Endothelial cell of umbilical vein (primary cell): Measurements from ENCODE around the gene PIP5K1C. TPM values are rescaled to one million over a fixed set of nuclear protein-coding genes. Genes with fewer than 3 reads are reported as not detected.

ENCODE experiments used
- BruUV-seq: library from RNA; stranded (reverse); fragments of 400-500 nt; replicated peaks from 2 replicates; lab custom pipeline; 2021; lab: Mats Ljungman, UMichigan
- CTCF ChIA-PET: fragments of 300-600, 350-600 bp; sonication (Branson Sonifier 250); formaldehyde crosslinking; loops from one replicate; lab custom pipeline; 2021; ENCODE audit warnings: antibody characterized with exemption, inconsistent platforms; lab: Charles Lee
- POLR2A ChIA-PET: fragments of 300-600, 350-600 bp; sonication (Branson Sonifier 250); formaldehyde crosslinking; loops from one replicate; lab custom pipeline; 2021; ENCODE audit warnings: antibody characterized with exemption, inconsistent platforms; lab: Charles Lee
- DNase-seq: peaks from one replicate; pipeline ENCODE4 v3.0.0-alpha.2; 2011; ENCODE audit warnings: low read depth, low spot score
- FAIRE-seq: peaks from 2 replicates; lab custom pipeline; 2011; peaks lifted over from hg19 to GRCh38; lab: Jason Lieb, UNC
- H2AFZ ChIP-seq: 2 replicates; pipeline ENCODE4 v1.6.0; 2012; ENCODE audit warnings: low read depth, low read length, control low read depth, inconsistent platforms
- H3K27ac ChIP-seq: 2 replicates; pipeline ENCODE4 v1.5.1; 2011; ENCODE audit warnings: low read depth, mild to moderate bottlenecking, control low read depth, low read length, moderate library complexity; ENCODE audit not compliant: insufficient read depth
- H3K27me3 ChIP-seq, 2 experiments: 2 replicates each; pipeline versions ENCODE4 v1.6.0 to v1.6.1; 2011; ENCODE audit warnings: low read length in 2 of 2, mixed read lengths in 1 of 2; ENCODE audit not compliant: control insufficient read depth in 2 of 2, insufficient read depth in 2 of 2
- H3K36me3 ChIP-seq, 2 experiments: 2 replicates in 1 of 2; 3 replicates in 1 of 2; pipeline ENCODE4 v1.5.1; 2011; ENCODE audit warnings: low read length in 2 of 2, mild to moderate bottlenecking in 1 of 2, moderate library complexity in 1 of 2; ENCODE audit not compliant: control insufficient read depth in 2 of 2, insufficient read depth in 2 of 2; ENCODE audit errors: extremely low read depth in 1 of 2
- H3K4me1 ChIP-seq: 3 replicates; pipeline ENCODE4 v1.5.1; 2011; ENCODE audit warnings: mild to moderate bottlenecking, low read length; ENCODE audit not compliant: control insufficient read depth, insufficient read depth; ENCODE audit errors: extremely low read depth
- H3K4me2 ChIP-seq: 2 replicates; pipeline ENCODE4 v1.6.1; 2011; ENCODE audit warnings: low read length, control low read depth, mixed read lengths; ENCODE audit not compliant: insufficient read depth
- H3K4me3 ChIP-seq, 3 experiments: fragments of 200-600 bp in 1 of 3; sonication (generic), shearing (Covaris generic) in 1 of 3; replicated peaks in 1 of 3; 2 replicates each; pipeline ENCODE4 v1.5.1; 2011 to 2016; ENCODE audit warnings: control low read depth in 3 of 3, low read length in 3 of 3, mild to moderate bottlenecking in 2 of 3, inconsistent platforms in 1 of 3, low read depth in 1 of 3, moderate library complexity in 1 of 3; ENCODE audit not compliant: insufficient read depth in 1 of 3
- H3K79me2 ChIP-seq: 2 replicates; pipeline ENCODE4 v1.6.0; 2012; ENCODE audit warnings: low read length, inconsistent platforms; ENCODE audit not compliant: control insufficient read depth, insufficient read depth
- H3K9ac ChIP-seq: replicated peaks from 2 replicates; pipeline ENCODE3; 2011; ENCODE audit warnings: low read length, control low read depth; ENCODE audit not compliant: insufficient read depth; ENCODE audit errors: extremely low read depth
- H3K9me1 ChIP-seq: replicated peaks from 3 replicates; pipeline ENCODE4 v1.6.0; 2011; ENCODE audit warnings: mild to moderate bottlenecking, low read length; ENCODE audit not compliant: control insufficient read depth, insufficient read depth; ENCODE audit errors: extremely low read depth
- H3K9me3 ChIP-seq: replicated peaks from 2 replicates; pipeline ENCODE4 v1.5.1; 2012; ENCODE audit warnings: low read length, inconsistent platforms; ENCODE audit not compliant: control insufficient read depth, insufficient read depth
- H4K20me1 ChIP-seq: replicated peaks from 2 replicates; pipeline ENCODE3; 2011; ENCODE audit warnings: mild to moderate bottlenecking, low read length; ENCODE audit not compliant: control insufficient read depth, insufficient read depth; ENCODE audit errors: extremely low read depth
- EZH2 ChIP-seq: IDR thresholded peaks from 2 replicates; pipeline ENCODE4 v1.6.1; 2012; ENCODE audit warnings: borderline replicate concordance, low read depth, mild to moderate bottlenecking, moderate library complexity, low read length, inconsistent platforms; ENCODE audit not compliant: severe bottlenecking
- FOS ChIP-seq: IDR thresholded peaks from 2 replicates; pipeline ENCODE4 v1.6.1; 2011; ENCODE audit warnings: mild to moderate bottlenecking, low read length, moderate library complexity, borderline replicate concordance; ENCODE audit not compliant: insufficient read depth
- GATA2 ChIP-seq: IDR thresholded peaks from 2 replicates; pipeline ENCODE4 v1.7.0; 2011; ENCODE audit warnings: low read depth, mild to moderate bottlenecking, moderate library complexity, mixed read lengths, low read length; ENCODE audit not compliant: insufficient read length, insufficient read depth
- JUN ChIP-seq: IDR thresholded peaks from 2 replicates; pipeline ENCODE4 v1.6.1; 2011; ENCODE audit warnings: borderline replicate concordance, low read depth; ENCODE audit not compliant: insufficient read length, insufficient read depth
- MYC ChIP-seq: IDR thresholded peaks from one replicate; pipeline ENCODE4 v1.6.1; 2011; ENCODE audit warnings: mild to moderate bottlenecking, low read depth, low read length
- POLR2A ChIP-seq: IDR thresholded peaks from 2 replicates; pipeline ENCODE4 v1.6.1; 2012; ENCODE audit warnings: low read depth, mild to moderate bottlenecking, control low read depth, low read length
- POLR2AphosphoS5 ChIP-seq: IDR thresholded peaks from 2 replicates; pipeline ENCODE4 v1.6.1; 2012; ENCODE audit warnings: low read depth, mild to moderate bottlenecking, control low read depth, low read length, moderate library complexity; ENCODE audit not compliant: insufficient read depth
- dilution Hi-C: fragments of 300-500 bp; cut with MboI; formaldehyde crosslinking; loops from one replicate; pipeline ENCODE4 v1.15.0; 2019; ENCODE audit warnings: low sequenced_read_pairs; ENCODE audit not compliant: extremely low pct_ligation_motif_present
- intact Hi-C: fragments of 100-400 bp; cut with micrococcal nuclease; formaldehyde crosslinking; loops from one replicate; pipeline ENCODE4 v1.10.0; 2022
- polyA plus RNA-seq, 4 experiments: library from polyadenylated mRNA; depleted of rRNA in 3 of 4; stranded (reverse) in 3 of 4; unstranded in 1 of 4; fragments of >200 nt; gene quantifications; 2 replicates each; pipeline versions ENCODE4 v1.2.1 to v1.2.3, GENCODE V29; 2011 to 2012; ENCODE audit warnings: missing spikeins in 1 of 4
- total RNA-seq: library from RNA; stranded (reverse); gene quantifications from 2 replicates; pipeline ENCODE4 v1.2.3, GENCODE V29; 2021
- TF ChIP-seq, protein P1 (sequence below), 2 donors: IDR thresholded peaks; 1 replicate in 1 of 2; 2 replicates in 1 of 2; pipeline ENCODE4 v1.5.1; 2011; ENCODE audit warnings: low read length in 2 of 2, mild to moderate bottlenecking in 2 of 2, moderate library complexity in 2 of 2, control low read depth in 1 of 2, inconsistent platforms in 1 of 2, low read depth in 1 of 2; ENCODE audit not compliant: insufficient read depth in 1 of 2; ENCODE audit errors: extremely low read depth in 1 of 2
- TF ChIP-seq, protein P2 (sequence below): IDR thresholded peaks from 2 replicates; pipeline ENCODE4 v1.6.1; 2011; ENCODE audit not compliant: insufficient read depth, insufficient read length

Gene PIP5K1C
- total and polyA plus RNA-seq, 2 donors (not counting 3 experiments of a cell fraction or from before 2014, with no cell fraction given) = 31.6 to 79.5 TPM

DNA sequence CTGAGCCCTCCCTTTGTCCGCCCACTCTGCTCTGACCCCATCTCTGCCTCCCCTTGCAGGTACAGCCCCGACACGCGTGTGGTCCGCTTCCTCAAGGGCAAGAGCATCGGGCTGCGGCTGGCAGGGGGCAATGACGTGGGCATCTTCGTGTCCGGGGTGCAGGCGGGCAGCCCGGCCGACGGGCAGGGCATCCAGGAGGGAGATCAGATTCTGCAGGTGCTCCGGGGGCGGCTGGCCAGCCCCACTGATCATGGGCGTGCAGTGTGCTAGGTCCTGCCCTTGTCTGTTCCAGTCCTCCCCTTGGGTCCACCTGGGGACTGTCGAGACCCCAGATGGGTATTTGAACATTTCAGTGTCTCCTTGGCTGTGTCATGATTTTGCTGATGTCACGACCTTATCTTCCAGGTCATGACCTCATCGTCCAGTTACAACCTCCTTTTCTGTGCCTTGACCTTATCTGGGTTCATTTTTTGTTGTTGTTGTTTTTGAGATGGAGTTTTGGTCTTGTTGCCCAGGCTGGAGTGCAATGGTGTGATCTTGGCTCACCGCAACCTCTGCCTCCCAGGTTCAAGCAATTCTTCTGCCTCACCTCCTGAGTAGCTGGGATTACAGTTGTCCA, 35.9 kb upstream of the PIP5K1C start:
- Histone ChIP-seq H3K4me3 (no peak overlapping the region), H3K36me3 (no peaks in the 10 kb centered on the region), H3K9me3 (no peaks in the 10 kb centered on the region), H3K27me3 (no peaks in the 10 kb centered on the region), H2AFZ (no peak overlapping the region), H3K9ac (no peak overlapping the region), H3K4me2 (no peak overlapping the region), H3K4me1 (no peaks in the 10 kb centered on the region), H3K9me1 (no peaks in the 10 kb centered on the region), H4K20me1 (no peaks in the 10 kb centered on the region), H3K79me2 (no peaks in the 10 kb centered on the region), H3K27ac (no peak overlapping the region)
- TF ChIP-seq POLR2AphosphoS5 (no peak), GATA2 (no peak), POLR2A (no peak), FOS (no peak), MYC (no peak), JUN (no peak), EZH2 (no peak)
- TF ChIP-seq, protein P1, sequence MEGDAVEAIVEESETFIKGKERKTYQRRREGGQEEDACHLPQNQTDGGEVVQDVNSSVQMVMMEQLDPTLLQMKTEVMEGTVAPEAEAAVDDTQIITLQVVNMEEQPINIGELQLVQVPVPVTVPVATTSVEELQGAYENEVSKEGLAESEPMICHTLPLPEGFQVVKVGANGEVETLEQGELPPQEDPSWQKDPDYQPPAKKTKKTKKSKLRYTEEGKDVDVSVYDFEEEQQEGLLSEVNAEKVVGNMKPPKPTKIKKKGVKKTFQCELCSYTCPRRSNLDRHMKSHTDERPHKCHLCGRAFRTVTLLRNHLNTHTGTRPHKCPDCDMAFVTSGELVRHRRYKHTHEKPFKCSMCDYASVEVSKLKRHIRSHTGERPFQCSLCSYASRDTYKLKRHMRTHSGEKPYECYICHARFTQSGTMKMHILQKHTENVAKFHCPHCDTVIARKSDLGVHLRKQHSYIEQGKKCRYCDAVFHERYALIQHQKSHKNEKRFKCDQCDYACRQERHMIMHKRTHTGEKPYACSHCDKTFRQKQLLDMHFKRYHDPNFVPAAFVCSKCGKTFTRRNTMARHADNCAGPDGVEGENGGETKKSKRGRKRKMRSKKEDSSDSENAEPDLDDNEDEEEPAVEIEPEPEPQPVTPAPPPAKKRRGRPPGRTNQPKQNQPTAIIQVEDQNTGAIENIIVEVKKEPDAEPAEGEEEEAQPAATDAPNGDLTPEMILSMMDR (IDR thresholded peaks at IDR 0.05; ENCODE audit: extremely low read depth in 1 of 2, insufficient read depth in 1 of 2, low read depth in 1 of 2, low read length in 2 of 2) = no peak
- TF ChIP-seq, protein P2, sequence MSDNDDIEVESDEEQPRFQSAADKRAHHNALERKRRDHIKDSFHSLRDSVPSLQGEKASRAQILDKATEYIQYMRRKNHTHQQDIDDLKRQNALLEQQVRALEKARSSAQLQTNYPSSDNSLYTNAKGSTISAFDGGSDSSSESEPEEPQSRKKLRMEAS = no peak
- dilution Hi-C loops = no loop called here
- no peak for DNase-seq
- ChIA-PET POLR2A (no interaction called here), CTCF (no interaction called here)
- BruUV-seq = no TSS peak
- no peak for FAIRE-seq
- intact Hi-C loops = no loop called here
